IPS DF 6.9 (cell line): ENCODE results near the gene SIRT2.
"Not testable (repeated sequence)": the region's sequence is repeated elsewhere in the genome, so short reads cannot be mapped to it uniquely, and the experiment has no call there.

Source experiments
- DNase-seq: peaks from one replicate; pipeline ENCODE4 v3.0.0-alpha.2; 2013; ENCODE audit warnings: low read depth, low spot score
- H3K27ac ChIP-seq: one replicate; pipeline ENCODE4 v1.5.1; 2013; ENCODE audit warnings: low read length, control low read depth
- H3K27me3 ChIP-seq: 2 replicates; pipeline ENCODE4 v1.6.1; 2013; ENCODE audit warnings: mild to moderate bottlenecking, low read length; ENCODE audit not compliant: control insufficient read depth, insufficient read depth
- H3K36me3 ChIP-seq: 2 replicates; pipeline ENCODE4 v1.6.1; 2013; ENCODE audit warnings: low read length; ENCODE audit not compliant: control insufficient read depth, insufficient read depth
- H3K4me1 ChIP-seq: 2 replicates; pipeline ENCODE4 v1.6.1; 2013; ENCODE audit warnings: low read length; ENCODE audit not compliant: control insufficient read depth, insufficient read depth
- H3K4me3 ChIP-seq: 2 replicates; pipeline ENCODE4 v1.5.1; 2013; ENCODE audit warnings: mild to moderate bottlenecking, low read length
- H3K9me3 ChIP-seq: 2 replicates; pipeline ENCODE4 v1.6.1; 2013; ENCODE audit warnings: low read length, inconsistent platforms; ENCODE audit not compliant: control insufficient read depth, insufficient read depth
- WGBS: extraction: QIAGEN DNeasy Blood & Tissue Kit; methylation state at CpG from one replicate; pipeline ENCODE4 v1.1.7; 2013; ENCODE audit warnings: mixed read lengths, missing lambda C conversion rate; ENCODE audit not compliant: insufficient read length, insufficient coverage; 5-methylcytosine and 5-hydroxymethylcytosine counted together

Gene SIRT2

GRCh38 chr19:38868551-38868950 lies 30.9 kb downstream of the SIRT2 start:
- H3K4me3 ChIP-seq = no peak overlapping the region
- H3K9me3 ChIP-seq = no peaks in the 10 kb centered on the region
- no peaks in the 10 kb centered on the region for H3K36me3 ChIP-seq
- no peak overlapping the region for H3K27ac ChIP-seq
- H3K27me3 ChIP-seq = no peaks in the 10 kb centered on the region
- no CpG with 5 or more reads among the region's 6 CpGs for WGBS
- 0 out of 2 replicates have a peak, but pooled peaks cover 2% of the 10 kb centered on the region for H3K4me1 ChIP-seq
- no peak for DNase-seq

DNA sequence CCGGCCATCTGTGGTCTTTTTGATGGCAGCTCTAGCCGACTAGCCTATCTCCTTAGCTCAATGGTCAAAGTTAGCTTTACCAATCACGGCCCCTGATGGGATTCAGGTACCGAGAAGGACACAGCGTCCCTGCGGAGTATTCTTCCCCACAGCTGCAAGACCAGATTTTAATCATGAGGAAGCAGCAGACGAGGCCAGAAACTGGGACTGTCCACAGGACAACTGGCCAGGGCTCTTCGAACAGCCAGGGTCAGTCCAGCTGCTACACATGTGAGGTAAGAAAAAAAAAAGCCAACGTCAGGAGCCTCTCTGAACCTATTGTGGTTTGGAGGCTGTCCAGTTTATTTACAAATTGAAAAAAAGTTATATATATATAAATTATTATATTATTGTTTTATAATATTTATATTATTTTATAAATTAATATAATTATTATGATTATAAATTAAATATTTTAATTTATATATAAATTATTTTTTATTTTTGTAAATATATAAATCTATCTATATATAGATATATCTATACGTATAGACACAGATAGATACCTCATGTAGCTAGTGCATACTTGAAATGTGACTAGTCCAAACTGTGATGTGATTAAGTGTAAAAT lies 32.1 kb downstream of the SIRT2 start:
- no peak for DNase-seq
- Histone ChIP-seq H3K27me3 (no peaks in the 10 kb centered on the region), H3K9me3 (no peaks in the 10 kb centered on the region), H3K36me3 (no peaks in the 10 kb centered on the region), H3K27ac (no peak overlapping the region), H3K4me3 (no peak overlapping the region), H3K4me1 (0 out of 2 replicates have a peak, but pooled peaks cover 2% of the 10 kb centered on the region)
- WGBS = no CpG with 5 or more reads among the region's 10 CpGs

DNA sequence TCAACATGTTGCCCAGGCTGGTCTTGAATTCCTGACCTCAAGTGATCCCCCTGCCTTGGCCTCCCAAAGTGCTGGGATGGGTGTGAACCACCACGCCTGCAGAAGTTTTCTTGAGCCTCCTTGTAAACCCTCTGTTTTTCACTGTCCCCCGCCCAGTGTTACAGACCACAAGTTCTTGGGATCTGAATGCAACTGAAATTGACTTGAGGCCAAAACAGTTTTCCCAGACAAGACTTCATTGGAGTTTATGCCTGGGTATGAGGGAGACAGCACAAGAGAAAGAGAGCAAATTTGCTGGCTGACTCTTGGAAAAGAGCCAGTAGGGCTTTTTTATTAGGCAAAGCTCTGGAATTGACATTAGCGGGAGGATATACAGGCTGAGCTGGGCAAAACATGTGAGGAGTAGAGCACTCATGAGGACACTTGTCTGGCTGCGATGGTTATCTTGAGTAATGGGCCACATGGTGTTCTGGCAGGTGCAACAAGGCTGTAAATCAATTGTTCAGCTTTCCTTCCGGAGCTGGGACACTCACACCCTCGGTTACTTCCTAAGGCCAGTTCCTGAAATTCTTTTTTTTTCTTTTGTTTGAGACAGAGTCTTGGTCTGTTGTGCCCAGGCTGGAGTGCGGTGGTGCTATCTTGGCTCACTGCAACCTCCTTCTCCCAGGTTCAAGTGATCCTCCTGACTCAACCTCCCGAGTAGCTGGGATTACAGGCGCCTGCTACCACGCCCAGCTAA lies 36.9 kb downstream of the SIRT2 start:
- no peaks in the 10 kb centered on the region for H3K9me3 ChIP-seq
- H3K27me3 ChIP-seq = no peaks in the 10 kb centered on the region
- no peaks in the 10 kb centered on the region for H3K36me3 ChIP-seq
- no peak overlapping the region for H3K27ac ChIP-seq
- no peaks in the 10 kb centered on the region for H3K4me1 ChIP-seq
- no peak overlapping the region for H3K4me3 ChIP-seq
- no peak for DNase-seq
- WGBS = no CpG with 5 or more reads among the region's 10 CpGs

DNA sequence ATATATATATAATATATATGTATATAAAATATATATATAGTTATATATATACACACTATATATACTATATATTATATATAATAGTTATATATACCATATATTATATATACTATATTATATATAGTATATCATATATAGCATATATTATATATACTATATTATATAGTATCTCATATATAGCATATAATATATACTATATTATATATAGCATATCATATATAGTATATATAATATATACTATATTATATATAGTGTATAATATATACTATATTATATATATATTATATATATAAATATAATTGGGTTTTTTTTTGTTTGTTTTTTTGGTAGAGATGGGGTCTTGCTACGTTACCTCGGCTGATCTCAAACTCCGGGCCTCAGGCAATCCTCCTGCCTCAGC lies 38.0 kb downstream of the SIRT2 start:
- Histone ChIP-seq H3K4me1 (no peaks in the 10 kb centered on the region), H3K27me3 (no peaks in the 10 kb centered on the region), H3K36me3 (no peaks in the 10 kb centered on the region), H3K9me3 (no peaks in the 10 kb centered on the region), H3K27ac (no peak overlapping the region), H3K4me3 (no peak overlapping the region)
- DNase-seq = no peak
- no CpG with 5 or more reads among the region's 3 CpGs for WGBS

- H3K4me1 ChIP-seq, H3K27ac ChIP-seq, H3K27me3 ChIP-seq, H3K4me3 ChIP-seq, H3K36me3 ChIP-seq, DNase-seq, H3K9me3 ChIP-seq: not testable (repeated sequence)
- WGBS = 100% methylated on average over 2 of the region's 21 CpGs
Measured at GRCh38 chr19:38859631-38860204, 39.7 kb downstream of the SIRT2 start.

- DNase-seq = no peak
- Histone ChIP-seq H3K27me3 (no peaks in the 10 kb centered on the region), H3K9me3 (no peaks in the 10 kb centered on the region), H3K36me3 (no peaks in the 10 kb centered on the region), H3K4me1 (no peaks in the 10 kb centered on the region), H3K4me3 (no peak overlapping the region), H3K27ac (no peak overlapping the region)
- no CpG with 5 or more reads among the region's 3 CpGs for WGBS
Measured at GRCh38 chr19:38856813-38857212, 42.6 kb downstream of the SIRT2 start.

GRCh38 chr19:38855751-38856150 lies 43.7 kb downstream of the SIRT2 start:
- H3K4me3 ChIP-seq, DNase-seq, H3K36me3 ChIP-seq, H3K4me1 ChIP-seq, H3K27me3 ChIP-seq, H3K27ac ChIP-seq, H3K9me3 ChIP-seq: not testable (repeated sequence)
- WGBS = no CpG with 5 or more reads among the region's 37 CpGs

DNA sequence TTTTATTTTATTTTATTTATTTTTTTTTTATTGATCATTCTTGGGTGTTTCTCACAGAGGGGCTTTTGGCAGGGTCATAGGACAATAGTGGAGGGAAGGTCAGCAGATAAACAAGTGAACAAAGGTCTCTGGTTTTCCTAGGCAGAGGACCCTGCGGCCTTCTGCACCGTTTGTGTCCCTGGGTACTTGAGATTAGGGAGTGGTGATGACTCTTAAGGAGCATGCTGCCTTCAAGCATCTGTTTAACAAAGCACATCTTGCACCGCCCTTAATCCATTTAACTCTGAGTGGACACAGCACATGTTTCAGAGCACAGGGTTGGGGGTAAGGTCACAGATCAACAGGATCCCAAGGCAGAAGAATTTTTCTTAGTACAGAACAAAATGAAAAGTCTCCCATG lies 44.5 kb downstream of the SIRT2 start:
- not testable (repeated sequence) for H3K4me1 ChIP-seq
- WGBS = no CpG with 5 or more reads among the region's 3 CpGs

DNA sequence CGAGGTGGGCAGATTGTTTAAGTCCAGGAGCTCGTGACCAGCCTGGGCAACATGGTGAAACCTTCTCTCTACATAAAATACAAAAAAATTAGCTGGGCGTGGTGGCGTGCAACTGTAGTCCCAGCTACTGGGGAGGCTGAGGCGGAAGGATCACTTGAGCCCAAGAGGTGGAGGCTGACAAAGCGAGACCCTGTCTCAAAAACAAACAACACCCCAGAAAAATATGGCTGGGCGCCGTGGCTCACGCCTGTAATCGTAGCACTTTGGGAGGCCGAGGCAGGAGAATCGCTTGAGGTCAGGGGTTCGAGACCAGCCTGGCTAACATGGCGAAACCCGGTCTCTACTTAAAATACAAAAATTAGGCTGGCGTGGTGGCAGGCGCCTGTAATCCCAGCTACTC lies 46.2 kb downstream of the SIRT2 start:
- no peak overlapping the region for H3K27ac ChIP-seq
- H3K9me3 ChIP-seq = no peaks in the 10 kb centered on the region
- H3K4me1 ChIP-seq = no peaks in the 10 kb centered on the region
- DNase-seq = no peak
- no peaks in the 10 kb centered on the region for H3K36me3 ChIP-seq
- no CpG with 5 or more reads among the region's 17 CpGs for WGBS
- no peak overlapping the region; the same call in 1 of the 2 replicates for H3K4me3 ChIP-seq
- H3K27me3 ChIP-seq = no peaks in the 10 kb centered on the region

More for the DNA sequence above, 44.5 kb downstream of the SIRT2 start:
- H3K27ac ChIP-seq, DNase-seq, H3K36me3 ChIP-seq, H3K9me3 ChIP-seq, H3K4me3 ChIP-seq, H3K27me3 ChIP-seq: not testable (repeated sequence)

- H3K9me3 ChIP-seq = no peaks in the 10 kb centered on the region
- H3K4me1 ChIP-seq = no peaks in the 10 kb centered on the region
- WGBS = no CpG with 5 or more reads among the region's 52 CpGs
- H3K27me3 ChIP-seq = no peaks in the 10 kb centered on the region
- no peak for DNase-seq
- H3K27ac ChIP-seq = no peak overlapping the region
- peaks cover 3% of the 10 kb centered on the region; the same call in 1 of the 2 replicates for H3K36me3 ChIP-seq
- H3K4me3 ChIP-seq = peak overlapping the region; percentile 88
Measured at GRCh38 chr19:38852231-38853044, 47.0 kb downstream of the SIRT2 start.
